ENCODE results near the gene PIPOX. TPM values are rescaled to one million over a fixed set of nuclear protein-coding genes. Genes with fewer than 3 reads are reported as not detected.

Gene PIPOX
- total RNA-seq, 1 donor from 2014 or later = 1.8 TPM

DNA sequence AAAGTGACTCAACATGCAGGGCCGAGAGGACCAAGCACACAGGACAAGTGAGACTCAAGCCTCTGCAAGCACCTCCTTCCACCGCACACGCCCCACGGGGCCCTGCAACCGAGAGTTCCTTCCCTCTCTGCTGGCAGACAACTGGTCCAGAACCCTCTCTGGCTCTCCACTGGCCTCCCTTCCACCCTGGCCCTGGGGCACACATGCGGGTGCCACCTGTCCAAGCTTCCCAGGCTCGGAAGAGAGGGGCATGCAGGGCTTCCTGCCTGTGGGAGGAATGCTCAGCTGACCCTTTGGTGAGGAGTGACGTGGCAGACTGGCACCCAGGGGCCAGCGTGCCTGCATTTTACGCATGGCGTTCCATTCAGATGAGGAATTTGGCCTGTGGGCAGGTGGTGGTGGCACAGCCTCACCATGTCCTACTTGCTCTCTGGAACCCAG, 59.8 kb downstream of the PIPOX start:
- H3K4me3 Mint-ChIP-seq (ENCODE audit: unreplicated experiment) = no peak overlapping the region
- H3K4me1 Mint-ChIP-seq (ENCODE audit: low read depth, unreplicated experiment) = peaks cover 7% of the 10 kb centered on the region
- no peak overlapping the region for H3K27ac ChIP-seq (ENCODE audit: low read depth, low read length)
- H3K9ac ChIP-seq (ENCODE audit: low read length) = no peak overlapping the region
- H3K9me3 Mint-ChIP-seq (ENCODE audit: unreplicated experiment) = no peaks in the 10 kb centered on the region
- H3K4me3 ChIP-seq (ENCODE audit: insufficient read depth, low read depth, low read length) = no peak overlapping the region
- H3K4me2 ChIP-seq (ENCODE audit: low read length) = no peak overlapping the region
- no peaks in the 10 kb centered on the region for H3K36me3 ChIP-seq (ENCODE audit: insufficient read depth, low read length)
- no peak for TF ChIP-seq EZH2 (IDR thresholded peaks at IDR 0.05; ENCODE audit: insufficient read depth, low read length)
- TF ChIP-seq, protein P1, sequence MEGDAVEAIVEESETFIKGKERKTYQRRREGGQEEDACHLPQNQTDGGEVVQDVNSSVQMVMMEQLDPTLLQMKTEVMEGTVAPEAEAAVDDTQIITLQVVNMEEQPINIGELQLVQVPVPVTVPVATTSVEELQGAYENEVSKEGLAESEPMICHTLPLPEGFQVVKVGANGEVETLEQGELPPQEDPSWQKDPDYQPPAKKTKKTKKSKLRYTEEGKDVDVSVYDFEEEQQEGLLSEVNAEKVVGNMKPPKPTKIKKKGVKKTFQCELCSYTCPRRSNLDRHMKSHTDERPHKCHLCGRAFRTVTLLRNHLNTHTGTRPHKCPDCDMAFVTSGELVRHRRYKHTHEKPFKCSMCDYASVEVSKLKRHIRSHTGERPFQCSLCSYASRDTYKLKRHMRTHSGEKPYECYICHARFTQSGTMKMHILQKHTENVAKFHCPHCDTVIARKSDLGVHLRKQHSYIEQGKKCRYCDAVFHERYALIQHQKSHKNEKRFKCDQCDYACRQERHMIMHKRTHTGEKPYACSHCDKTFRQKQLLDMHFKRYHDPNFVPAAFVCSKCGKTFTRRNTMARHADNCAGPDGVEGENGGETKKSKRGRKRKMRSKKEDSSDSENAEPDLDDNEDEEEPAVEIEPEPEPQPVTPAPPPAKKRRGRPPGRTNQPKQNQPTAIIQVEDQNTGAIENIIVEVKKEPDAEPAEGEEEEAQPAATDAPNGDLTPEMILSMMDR (IDR thresholded peaks at IDR 0.05; ENCODE audit: insufficient read depth, low read depth, low read length) = no peak
- H3K27me3 Mint-ChIP-seq (ENCODE audit: low read depth, unreplicated experiment) = peaks cover 2% of the 10 kb centered on the region
- H3K27me3 ChIP-seq (ENCODE audit: insufficient read depth, low read length) = no peaks in the 10 kb centered on the region
- no peak overlapping the region for H3K27ac Mint-ChIP-seq (ENCODE audit: unreplicated experiment)
- peaks cover 3% of the 10 kb centered on the region for H4K20me1 ChIP-seq (ENCODE audit: insufficient read depth, low read length)
- H3K4me1 ChIP-seq (ENCODE audit: insufficient read depth, low read length) = no peaks in the 10 kb centered on the region
- no peaks in the 10 kb centered on the region for H3K79me2 ChIP-seq (ENCODE audit: insufficient read depth, low read length)
- H2AFZ ChIP-seq (ENCODE audit: low read depth, low read length) = no peak overlapping the region
- FAIRE-seq = no peak
- H3K9me3 ChIP-seq (ENCODE audit: insufficient read depth, low read depth, low read length) = no peaks in the 10 kb centered on the region
- DNase-seq (ENCODE audit: low read depth) = no peak
- peaks cover 35% of the 10 kb centered on the region for H3K36me3 Mint-ChIP-seq (ENCODE audit: low read depth, unreplicated experiment)

DNA sequence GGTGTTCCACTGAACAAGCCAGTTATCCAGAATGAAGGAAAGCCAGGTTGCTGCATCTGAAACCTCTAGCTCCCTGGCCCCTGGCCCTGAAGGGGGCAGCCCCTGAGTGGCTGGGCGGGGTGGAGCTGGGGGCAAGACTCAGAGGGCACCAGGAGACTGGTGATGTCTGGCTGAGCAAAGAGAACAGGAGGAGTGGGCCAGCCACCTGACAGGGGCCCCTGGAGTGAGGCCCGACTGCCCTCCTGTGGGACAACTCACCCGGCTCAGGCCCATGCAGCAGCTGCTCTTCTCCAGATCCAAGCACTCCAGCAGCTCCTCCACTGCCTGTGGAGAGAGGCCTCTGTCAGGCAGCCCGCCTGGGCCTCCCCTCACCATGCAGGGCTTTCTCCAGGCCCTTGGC, 60.4 kb downstream of the PIPOX start:
- peaks cover 3% of the 10 kb centered on the region for H4K20me1 ChIP-seq (ENCODE audit: insufficient read depth, low read length)
- DNase-seq (ENCODE audit: low read depth) = no peak
- no peaks in the 10 kb centered on the region for H3K9me3 ChIP-seq (ENCODE audit: insufficient read depth, low read depth, low read length)
- H3K36me3 Mint-ChIP-seq (ENCODE audit: low read depth, unreplicated experiment) = peaks cover 35% of the 10 kb centered on the region
- no peak overlapping the region for H3K4me3 ChIP-seq (ENCODE audit: insufficient read depth, low read depth, low read length)
- H3K27ac Mint-ChIP-seq (ENCODE audit: unreplicated experiment) = no peak overlapping the region
- no peak overlapping the region for H2AFZ ChIP-seq (ENCODE audit: low read depth, low read length)
- H3K27me3 Mint-ChIP-seq (ENCODE audit: low read depth, unreplicated experiment) = peaks cover 2% of the 10 kb centered on the region
- H3K9me3 Mint-ChIP-seq (ENCODE audit: unreplicated experiment) = no peaks in the 10 kb centered on the region
- H3K27me3 ChIP-seq (ENCODE audit: insufficient read depth, low read length) = no peaks in the 10 kb centered on the region
- H3K79me2 ChIP-seq (ENCODE audit: insufficient read depth, low read length) = no peaks in the 10 kb centered on the region
- no peak overlapping the region for H3K4me2 ChIP-seq (ENCODE audit: low read length)
- no peak for FAIRE-seq
- H3K36me3 ChIP-seq (ENCODE audit: insufficient read depth, low read length) = no peaks in the 10 kb centered on the region
- peaks cover 5% of the 10 kb centered on the region for H3K4me1 ChIP-seq (ENCODE audit: insufficient read depth, low read length)
- H3K4me1 Mint-ChIP-seq (ENCODE audit: low read depth, unreplicated experiment) = peaks cover 9% of the 10 kb centered on the region
- TF ChIP-seq, protein P1 (IDR thresholded peaks at IDR 0.05; ENCODE audit: insufficient read depth, low read depth, low read length) = no peak
- no peak for TF ChIP-seq EZH2 (IDR thresholded peaks at IDR 0.05; ENCODE audit: insufficient read depth, low read length)
- H3K4me3 Mint-ChIP-seq (ENCODE audit: unreplicated experiment) = no peak overlapping the region
- no peak overlapping the region for H3K27ac ChIP-seq (ENCODE audit: low read depth, low read length)
- H3K9ac ChIP-seq (ENCODE audit: low read length) = no peak overlapping the region

Other genes with a start within 250 kb of the PIPOX start
- gene FAM222B, start 200.4 kb upstream of the PIPOX start, total RNA-seq = 51.4 and 53.0 TPM in 2 replicates
- gene ERAL1, start 188.1 kb upstream of the PIPOX start, total RNA-seq = 38.2 and 38.4 TPM in 2 replicates
- gene FLOT2, start 145.4 kb upstream of the PIPOX start, total RNA-seq = 84.4 and 87.3 TPM in 2 replicates
- 4.3 and 4.5 TPM in 2 replicates for gene DHRS13, start 140.1 kb upstream of the PIPOX start, total RNA-seq
- gene PHF12, start 91.6 kb upstream of the PIPOX start, total RNA-seq = 41.6 and 46.7 TPM in 2 replicates
- not detected in 2 replicates for gene SEZ6, start 37.1 kb upstream of the PIPOX start, total RNA-seq
- gene MYO18A, start 137.3 kb downstream of the PIPOX start, total RNA-seq = 35.5 and 45.9 TPM in 2 replicates
- not detected in 2 replicates for gene CRYBA1, start 203.7 kb downstream of the PIPOX start, total RNA-seq

Data from astrocyte (in vitro differentiated cells and primary cell).